ENCODE measurements around the gene CYB5R4.

GRCh38 chr6:83954371-83954770, 94.9 kb downstream of the CYB5R4 start:
- no peak for TF ChIP-seq CTCF (IDR thresholded peaks at IDR 0.05)
- no peak for TF ChIP-seq POLR2A (IDR thresholded peaks at IDR 0.05; ENCODE audit: low read length)
- no peak for TF ChIP-seq MAZ (IDR thresholded peaks at IDR 0.05; ENCODE audit: borderline replicate concordance, low read depth, low read length)
- no peak for TF ChIP-seq MYC (IDR thresholded peaks at IDR 0.05; ENCODE audit: borderline replicate concordance, low read length)
- no peak for TF ChIP-seq RAD21 (conservative IDR thresholded peaks at IDR 0.05 in 1 of 2, IDR thresholded peaks at IDR 0.05 in 1 of 2)
- TF ChIP-seq, protein P1, sequence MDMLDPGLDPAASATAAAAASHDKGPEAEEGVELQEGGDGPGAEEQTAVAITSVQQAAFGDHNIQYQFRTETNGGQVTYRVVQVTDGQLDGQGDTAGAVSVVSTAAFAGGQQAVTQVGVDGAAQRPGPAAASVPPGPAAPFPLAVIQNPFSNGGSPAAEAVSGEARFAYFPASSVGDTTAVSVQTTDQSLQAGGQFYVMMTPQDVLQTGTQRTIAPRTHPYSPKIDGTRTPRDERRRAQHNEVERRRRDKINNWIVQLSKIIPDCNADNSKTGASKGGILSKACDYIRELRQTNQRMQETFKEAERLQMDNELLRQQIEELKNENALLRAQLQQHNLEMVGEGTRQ (IDR thresholded peaks at IDR 0.05) = no peak
- TF ChIP-seq ATOH8 (CRISPR knock-in tag; IDR thresholded peaks at IDR 0.05; ENCODE audit: low read depth) = no peak
- TF ChIP-seq ZC3H11A (IDR thresholded peaks at IDR 0.05) = no peak
- TF ChIP-seq JUN (IDR thresholded peaks at IDR 0.05) = no peak
- TF ChIP-seq BHLHE40 (IDR thresholded peaks at IDR 0.05; ENCODE audit: low read depth, low read length) = no peak
